ENCODE data around the gene FBRSL1.

Gene FBRSL1

GRCh38 chr12:132560614-132561426, 70.9 kb downstream of the FBRSL1 start:
- DNase-seq, result peak; percentile 54

All from central memory CD4-positive, alpha-beta T cell (primary cell).